HG02763 (cell line): ENCODE data around the gene TLE4.
"Not testable (repeated sequence)": the region's sequence is repeated elsewhere in the genome, so short reads cannot be mapped to it uniquely, and the experiment has no call there.

Experiments used
- ATAC-seq: cut with Tn5 transposase; IDR thresholded peaks from one replicate; pipeline ENCODE4 v1.9.1; 2021; ENCODE audit warnings: mild to moderate bottlenecking, moderate library complexity; ENCODE audit not compliant: unreplicated experiment

TLE4 gene

DNA sequence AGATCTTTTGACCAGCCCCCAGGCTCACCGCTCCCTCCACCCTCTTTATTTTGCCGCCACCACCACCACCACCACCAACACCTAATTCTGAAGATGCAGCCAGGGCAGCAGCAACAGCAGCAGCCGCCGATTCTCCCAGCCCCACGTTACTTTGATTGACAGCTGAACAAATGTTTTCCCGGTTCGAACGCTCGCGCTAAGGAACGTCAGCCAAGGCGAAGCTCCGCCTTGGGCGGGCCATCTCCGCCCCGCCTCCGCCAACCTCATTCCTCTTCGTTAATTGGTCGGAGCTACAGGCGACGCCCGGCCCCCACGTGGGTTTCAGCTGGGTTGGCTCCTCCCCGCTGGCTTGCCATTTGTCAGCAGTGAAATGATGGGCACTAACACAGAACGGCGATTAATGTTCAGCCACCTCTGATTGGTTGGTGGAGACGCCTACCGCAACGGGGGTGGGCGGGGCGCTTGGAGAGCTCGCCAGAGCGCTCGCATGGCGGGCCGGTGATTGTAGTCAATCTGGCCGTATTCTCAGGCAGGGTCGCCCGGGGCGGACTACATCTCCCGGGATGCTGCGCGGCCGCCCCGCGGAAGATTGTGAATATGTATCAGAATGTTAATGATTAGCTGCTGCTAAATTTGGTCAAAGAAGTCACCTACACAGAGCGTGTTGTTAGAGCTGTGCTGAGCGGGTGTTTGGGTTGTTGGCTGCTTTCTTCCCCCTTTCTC, at the start of gene TLE4:
TLE4 (plus strand) TSS at position 657 of the 723 bp plus-strand sequence. CDS start 826 bp downstream, outside the sequence.
- peak; percentile 87 for ATAC-seq

DNA sequence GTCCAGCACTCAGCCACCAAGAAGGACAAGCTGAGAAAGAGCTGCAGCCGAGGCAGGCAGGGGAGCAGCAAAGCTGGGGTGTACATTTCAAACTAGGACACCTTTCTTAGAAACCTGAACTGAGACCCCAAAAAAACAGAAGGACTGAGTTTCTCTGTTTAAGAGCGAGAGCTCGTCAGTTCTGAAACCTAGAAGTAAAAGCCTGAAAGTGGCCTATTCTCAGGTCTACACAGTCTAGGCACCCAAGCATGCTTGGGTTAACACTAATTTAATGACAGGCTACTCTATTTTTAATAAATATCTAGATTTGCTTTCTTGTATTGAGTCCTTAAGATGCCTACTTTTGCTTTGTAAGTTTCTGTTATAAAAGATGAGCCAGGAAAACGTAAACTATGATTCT, 49.0 kb upstream of the TLE4 start:
- no peak for ATAC-seq

DNA sequence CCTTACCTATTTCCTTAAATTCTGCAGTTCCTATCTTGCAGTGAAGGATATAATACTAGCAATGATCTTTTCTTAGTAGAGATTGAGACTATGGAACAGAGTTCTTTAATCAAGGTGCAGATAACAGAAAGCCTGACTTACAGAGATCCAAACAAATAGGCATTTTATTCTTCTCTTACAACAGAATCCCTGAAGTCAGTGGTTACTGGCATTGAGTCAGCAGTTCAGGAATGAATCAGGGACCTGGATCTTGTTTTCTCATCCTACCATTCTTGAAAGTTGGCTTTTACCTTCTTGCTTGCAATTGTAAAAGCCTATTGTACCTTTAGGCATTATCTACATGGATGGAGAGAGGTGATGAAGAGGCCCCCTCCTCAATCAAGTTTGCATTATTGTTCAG, 47.5 kb upstream of the TLE4 start:
- no peak for ATAC-seq

DNA sequence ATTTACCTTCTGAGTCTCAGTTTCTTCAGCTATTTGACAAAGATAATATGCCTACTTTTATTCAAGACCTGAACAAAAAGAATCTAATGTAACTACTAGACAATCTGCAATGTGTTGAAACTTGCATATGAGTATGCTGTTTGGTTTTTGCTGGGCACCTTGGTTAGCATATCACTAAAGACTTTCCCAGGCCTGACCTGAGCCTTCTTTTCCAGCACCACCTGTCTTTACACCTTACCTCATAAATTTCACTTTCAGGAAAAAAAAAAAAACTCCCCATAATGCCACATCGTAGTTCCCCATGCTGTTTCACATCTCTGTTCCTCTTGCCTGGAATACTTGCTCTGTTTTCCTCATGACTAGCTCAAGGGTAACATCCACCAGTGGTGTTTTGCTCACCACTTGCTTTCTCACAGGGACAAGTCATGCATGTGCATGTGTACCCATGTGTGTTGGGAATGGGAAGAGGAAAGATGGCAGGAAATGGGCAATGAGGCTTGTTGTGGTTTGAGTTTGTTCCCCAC, 45.6 kb upstream of the TLE4 start:
- no peak for ATAC-seq

DNA sequence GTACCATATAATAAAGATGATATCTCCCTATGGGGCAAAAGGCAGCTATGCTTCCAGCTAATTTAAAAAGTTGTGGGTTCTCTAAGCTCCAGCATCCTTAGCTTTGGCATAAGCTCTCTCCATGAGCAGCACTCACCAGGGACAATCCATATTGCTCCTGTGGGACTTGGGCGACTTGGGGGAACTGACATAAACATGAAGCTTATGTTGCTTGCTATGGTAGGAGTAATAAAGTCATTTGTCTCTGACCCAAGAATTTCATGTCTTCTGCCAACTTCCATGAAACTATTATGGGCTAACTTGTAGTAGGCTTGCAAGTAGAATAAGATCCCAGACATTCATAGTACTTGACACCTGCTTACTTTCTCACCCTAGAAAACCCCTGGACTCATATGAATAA, 36.2 kb upstream of the TLE4 start:
- ATAC-seq, result no peak

DNA sequence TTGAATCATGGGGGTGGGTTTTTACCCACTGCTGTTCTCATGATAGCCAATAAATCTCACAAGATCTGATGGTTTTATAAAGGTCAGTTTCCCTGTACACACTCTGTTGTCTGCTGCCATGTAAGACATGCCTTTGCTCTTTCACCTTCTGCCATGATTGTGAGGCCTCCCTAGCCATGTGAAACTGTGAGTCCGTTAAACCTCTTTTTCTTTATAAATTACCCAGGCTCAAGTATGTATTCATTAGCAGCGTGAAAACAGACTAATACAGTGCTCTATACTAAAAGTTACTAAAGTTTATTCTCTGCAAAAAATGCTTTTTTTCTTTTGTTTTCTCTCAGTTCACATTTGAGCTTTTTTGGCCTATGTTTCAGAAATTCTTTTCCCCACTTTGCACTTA, 33.9 kb upstream of the TLE4 start:
- ATAC-seq, result no peak

DNA sequence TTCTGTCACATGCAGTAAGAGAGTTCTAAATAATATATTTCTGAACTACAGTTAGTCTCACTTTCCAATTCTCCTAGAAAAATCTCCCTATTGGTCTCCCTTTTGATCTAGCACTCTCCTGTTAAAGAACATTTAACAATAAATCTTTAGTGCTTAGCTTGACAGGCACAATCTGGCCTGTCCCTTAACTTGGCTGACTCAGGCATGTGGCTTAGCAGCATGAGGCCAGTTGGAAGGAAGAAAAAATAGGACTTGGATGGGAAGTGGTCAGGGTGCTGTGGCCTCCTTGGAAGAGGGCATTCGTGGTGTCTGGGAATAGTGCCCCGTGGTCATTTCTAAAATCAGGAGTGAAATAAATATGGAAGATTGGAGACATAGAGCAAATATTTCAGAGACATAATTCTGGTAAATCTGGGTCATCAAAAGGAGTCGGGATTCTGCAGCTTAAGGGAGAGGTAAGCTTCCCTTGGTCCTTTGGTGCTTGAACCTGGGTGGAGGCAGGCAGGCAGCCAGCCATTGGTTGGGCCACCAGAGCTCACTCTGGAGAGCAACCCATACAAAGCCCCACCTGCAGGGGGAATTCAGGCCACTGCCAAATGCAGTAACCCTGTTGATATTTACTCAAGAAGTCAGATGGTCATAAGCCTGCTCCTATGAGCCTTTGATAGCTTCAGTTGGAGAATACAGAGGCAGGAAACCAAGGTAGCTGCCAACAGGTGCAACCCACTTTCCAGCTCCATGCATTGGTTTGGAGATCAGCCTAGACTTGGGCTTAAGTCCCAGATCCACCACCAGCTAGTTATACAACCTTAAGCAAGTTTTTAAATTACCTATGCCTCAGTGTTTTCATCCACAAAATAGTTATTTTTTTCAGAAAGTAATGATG, 28.8 kb upstream of the TLE4 start:
- ATAC-seq, result no peak

DNA sequence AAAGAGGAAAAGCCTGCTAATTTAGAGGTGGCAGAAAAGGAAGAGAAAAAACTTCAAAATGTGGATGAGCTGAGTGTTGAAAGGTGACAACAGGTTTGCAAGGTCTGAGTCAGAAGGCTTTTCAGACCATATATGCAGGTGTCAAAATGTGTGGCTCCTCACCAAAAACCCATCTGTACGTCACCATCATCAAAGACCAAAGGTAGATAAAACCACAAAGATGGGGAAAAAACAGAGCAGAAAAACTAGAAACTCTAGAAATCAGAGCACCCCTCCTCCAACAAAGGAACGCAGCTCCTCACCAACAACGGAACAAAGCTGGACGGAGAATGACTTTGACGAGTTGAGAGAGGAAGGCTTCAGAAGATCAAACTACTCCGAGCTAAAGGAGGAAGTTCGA, 27.4 kb upstream of the TLE4 start:
- ATAC-seq, result not testable (repeated sequence)

DNA sequence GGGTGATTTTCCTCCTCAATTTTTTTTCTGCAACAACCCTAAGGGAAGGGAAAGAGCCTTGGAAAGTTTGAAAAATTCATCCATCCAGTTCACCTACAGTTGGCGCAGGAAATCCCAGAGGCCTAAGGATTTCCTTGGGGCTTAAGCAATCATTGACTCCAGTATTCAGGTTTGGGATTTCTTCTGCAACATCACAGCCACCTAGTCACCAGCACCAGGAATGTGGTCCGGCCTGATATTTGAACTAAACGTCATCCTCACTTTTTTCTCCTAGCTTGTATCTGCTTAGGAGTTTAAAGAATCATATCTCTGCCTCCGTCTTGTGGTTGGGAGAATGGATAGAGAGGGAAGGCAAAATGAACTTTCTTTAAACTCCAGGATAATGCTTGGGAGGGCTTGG, 20.2 kb upstream of the TLE4 start:
- ATAC-seq, result no peak

DNA sequence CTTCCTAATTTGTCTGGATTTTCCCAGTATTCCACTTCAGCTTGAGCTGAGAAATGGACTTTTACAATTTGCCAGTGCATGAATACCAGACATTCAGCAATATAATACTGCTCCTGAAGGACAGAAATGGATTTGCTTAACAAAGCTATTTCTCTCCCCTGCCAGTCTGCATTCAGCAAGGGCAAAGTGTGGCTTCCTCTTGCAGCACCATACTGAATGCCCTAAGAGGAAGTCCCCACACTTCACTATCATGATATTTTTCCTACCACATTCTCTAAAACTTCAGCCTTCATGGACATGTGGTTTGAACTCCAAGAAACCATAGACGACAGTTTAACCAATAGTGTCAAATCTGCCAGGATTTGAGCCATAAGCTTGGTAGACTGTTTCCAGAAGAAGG, 19.8 kb upstream of the TLE4 start:
- ATAC-seq, result no peak

DNA sequence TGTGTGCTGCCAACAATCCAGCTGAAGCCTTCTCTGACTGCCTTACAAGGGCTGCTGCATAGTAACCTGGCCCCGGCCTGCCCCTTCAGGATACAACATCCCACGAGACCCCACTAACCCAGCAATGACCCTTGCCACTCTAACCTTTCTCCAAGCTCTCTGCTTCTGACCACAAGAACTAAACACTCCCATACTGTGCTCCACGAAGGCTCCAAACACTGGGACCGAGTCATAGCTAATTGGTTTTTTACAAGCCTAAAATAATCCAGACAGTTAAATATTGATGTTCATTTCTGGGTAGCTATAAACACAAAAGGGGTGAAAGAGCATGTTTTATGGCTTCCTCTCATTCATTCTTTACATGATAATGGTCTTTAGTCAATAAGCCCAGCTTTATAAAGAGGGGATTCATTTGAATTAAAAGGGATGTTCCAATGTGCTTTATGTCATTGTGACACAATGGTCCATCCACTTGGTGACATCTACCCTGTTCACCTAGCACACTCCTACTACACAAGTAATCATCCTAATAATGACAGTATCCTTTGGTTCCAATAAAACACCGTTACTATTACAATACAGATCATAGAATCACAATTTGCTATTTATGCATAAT, 16.2 kb upstream of the TLE4 start:
- ATAC-seq, result no peak

DNA sequence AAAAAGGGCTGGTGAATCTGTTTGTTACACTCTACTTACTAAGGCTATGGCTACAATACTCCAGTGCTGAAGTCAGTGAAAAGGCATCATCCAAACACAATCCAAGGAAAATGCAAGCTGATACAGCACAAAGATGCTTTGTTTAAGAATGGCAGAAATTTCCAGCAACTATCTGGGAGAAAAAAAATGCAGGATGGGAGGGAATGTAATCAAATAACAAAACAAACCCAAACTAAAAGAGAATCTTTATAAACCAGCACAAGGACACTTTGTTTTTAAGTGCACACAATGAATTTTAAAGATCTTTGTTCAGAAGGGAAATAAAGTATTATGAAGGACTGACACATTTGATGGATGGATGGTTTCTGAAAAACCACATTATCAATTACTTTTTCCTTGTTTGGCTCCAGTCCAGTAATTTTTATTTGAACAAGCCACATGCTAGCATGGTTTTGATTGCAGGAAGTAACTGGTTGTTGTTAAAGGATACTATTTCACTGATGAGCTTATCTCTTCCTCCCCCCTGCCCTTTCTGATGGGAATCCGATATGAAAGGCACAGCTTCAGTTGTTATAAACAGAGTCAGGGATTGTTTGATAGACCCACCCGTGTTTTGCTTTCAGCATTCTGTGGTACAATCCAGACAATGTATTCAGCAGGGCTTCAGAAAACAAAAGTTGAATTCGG, 12.1 kb upstream of the TLE4 start:
- no peak for ATAC-seq

DNA sequence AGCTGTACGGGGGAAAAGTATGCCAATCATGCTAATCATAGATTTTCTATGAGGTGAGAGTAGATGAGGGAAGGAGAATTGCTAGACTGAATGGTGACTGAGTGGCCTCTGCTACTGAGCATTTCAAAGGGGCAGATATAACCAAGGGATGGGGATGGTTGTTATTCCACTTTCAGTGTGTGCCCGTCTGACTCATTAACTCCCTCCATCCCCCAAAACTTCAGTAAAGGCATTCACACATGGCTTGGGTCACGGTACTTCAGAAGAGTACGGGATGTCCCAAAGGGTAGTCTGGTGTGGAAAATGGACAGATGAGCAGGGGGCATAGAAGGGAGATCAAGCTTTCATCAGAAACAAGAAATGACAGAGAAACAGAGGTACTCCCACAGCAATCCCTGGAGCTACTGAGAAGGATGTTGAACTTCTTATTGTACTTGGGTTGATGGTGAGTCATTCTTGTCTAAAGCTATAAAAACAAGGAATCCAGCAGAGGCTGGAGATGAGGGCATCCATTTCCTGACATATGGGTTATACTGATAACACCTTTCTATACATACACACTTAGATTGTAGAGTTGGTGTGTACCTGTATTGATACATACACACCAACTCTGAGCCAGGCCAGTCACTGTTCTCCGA, 8.9 kb upstream of the TLE4 start:
- ATAC-seq, result no peak

DNA sequence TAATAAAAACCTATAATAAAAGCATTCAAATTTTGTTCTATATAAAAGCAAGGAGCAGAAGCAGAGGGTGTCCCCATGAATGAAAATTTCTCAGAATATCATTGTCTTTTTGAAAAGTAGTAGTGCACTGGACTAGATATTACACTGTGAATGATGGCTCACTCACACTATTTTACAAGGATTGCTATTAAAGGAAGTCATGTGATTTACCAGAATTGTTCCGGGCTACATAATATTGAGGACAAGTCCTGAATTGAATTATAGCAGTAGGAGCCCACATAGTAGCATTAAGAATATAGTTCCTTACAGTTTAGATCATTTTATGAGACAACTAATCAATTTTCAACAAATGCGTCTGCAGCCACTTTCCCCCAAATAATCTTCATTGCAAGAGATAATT, 7.7 kb upstream of the TLE4 start:
- ATAC-seq, result no peak

DNA sequence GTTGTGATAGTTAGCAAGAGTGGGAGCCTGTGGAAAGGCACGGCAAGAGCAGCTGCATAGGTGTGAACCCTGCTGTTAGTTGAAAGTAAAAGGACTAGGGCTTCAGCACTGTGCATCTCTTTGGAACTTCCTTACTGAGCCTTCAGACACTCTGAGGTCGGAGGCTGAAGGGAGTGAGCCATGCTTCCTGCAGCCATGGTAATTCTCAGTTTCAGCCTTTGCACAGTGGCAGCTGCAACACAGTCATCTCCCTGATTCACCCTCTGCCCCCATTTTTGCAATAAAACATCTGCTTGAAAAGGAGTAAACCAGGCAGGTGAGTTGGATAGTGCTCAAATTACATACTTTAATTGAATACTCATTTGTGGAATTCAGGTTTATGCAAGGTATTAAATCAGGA, 6.5 kb upstream of the TLE4 start:
- ATAC-seq, result peak; percentile 94

DNA sequence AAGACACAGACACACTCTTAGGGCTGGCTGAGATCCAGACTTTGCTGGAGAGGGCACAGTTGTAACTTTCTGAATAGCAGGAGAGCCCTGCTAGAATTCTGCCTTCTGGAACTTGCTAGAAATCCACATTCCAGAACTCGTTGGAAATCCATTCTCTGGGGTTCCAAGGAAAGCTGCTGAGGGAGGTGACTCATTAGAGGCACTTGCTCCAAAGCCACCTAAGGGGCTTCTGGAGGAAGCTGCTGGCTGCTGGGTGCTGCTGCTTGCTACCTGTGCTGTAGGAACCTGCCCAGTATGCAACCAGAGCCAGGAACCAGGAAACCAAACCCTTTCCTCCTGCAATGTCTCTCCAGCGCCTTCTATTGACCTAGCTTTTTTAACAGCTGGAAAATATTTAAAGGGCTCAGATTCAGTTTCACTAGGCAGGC, 4.1 kb upstream of the TLE4 start:
- no peak for ATAC-seq

DNA sequence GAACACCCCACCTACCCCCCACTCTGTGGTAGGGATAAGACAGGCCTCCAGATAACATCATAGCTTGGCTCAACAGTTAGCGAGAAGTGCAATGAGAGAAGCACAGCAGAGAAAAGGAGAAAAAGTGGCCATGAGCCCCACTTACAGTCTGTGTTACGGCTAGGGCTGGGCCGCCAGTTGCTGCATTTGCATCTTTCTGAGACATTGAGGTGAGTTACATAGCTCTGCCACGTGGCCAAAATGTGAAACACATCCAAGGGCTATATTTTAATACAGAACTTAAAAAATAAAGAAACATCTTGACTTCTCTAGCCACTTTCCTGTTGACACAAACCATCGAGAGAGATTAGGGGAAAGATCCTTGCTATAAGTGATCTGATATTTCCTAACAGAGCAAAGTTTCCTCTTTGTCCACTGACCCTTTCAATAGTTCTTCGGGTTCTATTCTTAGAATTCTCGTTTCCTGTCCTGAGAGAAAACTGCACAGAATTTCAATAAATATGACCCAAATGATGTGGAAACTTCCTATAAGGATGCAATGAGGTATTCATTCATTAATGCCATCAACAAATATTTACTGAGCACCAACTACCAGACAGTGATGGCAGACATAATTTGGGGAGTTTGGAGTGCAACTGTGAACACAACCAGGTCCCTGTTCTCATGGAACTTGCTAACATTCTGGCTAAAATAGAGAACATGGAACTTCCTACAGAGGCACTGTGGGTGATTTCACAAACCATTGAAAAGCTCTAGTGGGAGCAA, 3.2 kb upstream of the TLE4 start:
- ATAC-seq, result no peak

DNA sequence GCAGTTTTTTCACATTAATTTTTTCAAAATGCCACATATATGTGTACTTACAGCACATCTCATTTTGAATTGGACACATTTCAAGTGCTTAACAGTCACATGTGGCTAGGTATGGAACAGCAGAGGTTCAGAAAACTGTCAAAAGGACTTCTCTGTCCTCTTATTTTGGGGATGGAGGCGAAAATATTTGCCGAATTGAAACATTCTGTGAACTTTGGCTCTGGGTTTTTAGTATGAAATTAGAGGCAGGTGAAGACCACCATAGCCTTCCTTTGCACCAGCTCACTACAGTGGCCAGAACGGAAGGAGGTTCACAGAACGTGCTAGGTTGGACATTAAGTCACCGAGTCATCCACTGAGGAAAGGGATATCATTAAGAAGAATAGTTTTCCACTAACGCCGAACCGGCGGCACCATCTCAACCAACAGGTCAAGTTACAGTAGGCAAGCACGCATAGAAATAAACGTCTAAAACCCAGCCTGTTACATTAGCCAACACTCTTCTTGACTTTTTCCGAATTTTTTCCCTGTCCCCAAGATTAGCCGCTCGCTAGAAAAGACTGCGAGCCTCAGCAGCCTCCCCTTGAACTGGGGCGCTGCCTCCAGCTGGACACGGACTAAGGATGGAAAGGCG, 1.8 kb upstream of the TLE4 start:
- ATAC-seq, result no peak
